Smooth muscle cell of the pulmonary artery (primary cell): ENCODE data around the gene TXNL4B. TPM values are rescaled to one million over a fixed set of nuclear protein-coding genes. Genes with fewer than 3 reads are reported as not detected.

Source experiments
- total RNA-seq: library from RNA; depleted of rRNA; stranded (reverse); fragments of >200 nt; gene quantifications from 2 replicates; pipeline ENCODE4 v1.2.3, GENCODE V29; 2014

TXNL4B gene
- 4.1 and 6.8 TPM in 2 replicates for total RNA-seq

GRCh38 chr16:72093448-72094265 is at the start of gene TXNL4B, which contains the start of gene DHX38:
Gene TXNL4B (minus strand): TSS chr16:72093620. CDS start chr16:72090749, 2,871 bp downstream.
Gene DHX38 (plus strand): TSS chr16:72093847. CDS start chr16:72096158, 2,311 bp downstream.

GRCh38 chr16:72054254-72054847 is 39.1 kb downstream of the TXNL4B start, which contains the start of gene HP:
Gene HP (plus strand): TSS chr16:72054505. CDS start chr16:72054653, 148 bp downstream.

Other genes starting within 250 kb of the TXNL4B start
- gene ATXN1L, start 247.6 kb downstream of the TXNL4B start, total RNA-seq: 16.2 and 17.8 TPM in 2 replicates
- 3.2 and 4.4 TPM in 2 replicates for gene ZNF821, start 209.4 kb downstream of the TXNL4B start, total RNA-seq
- 111 and 135 TPM in 2 replicates for gene IST1, start 198.1 kb downstream of the TXNL4B start, total RNA-seq
- not detected in 2 replicates for gene PKD1L3, start 93.2 kb downstream of the TXNL4B start, total RNA-seq
- gene DHODH, start 84.9 kb downstream of the TXNL4B start, total RNA-seq: 3.0 and 3.5 TPM in 2 replicates
- gene HP, start 39.1 kb downstream of the TXNL4B start, total RNA-seq: 0.20 TPM in 1 of 2 replicates, not detected in the other
- not detected in 2 replicates for gene HPR, start 30.4 kb downstream of the TXNL4B start, total RNA-seq
- gene DHX38, start 227 bp upstream of the TXNL4B start, total RNA-seq: 68.9 and 71.6 TPM in 2 replicates
- gene PMFBP1, start 78.5 kb upstream of the TXNL4B start, total RNA-seq: under 0.01 TPM in 1 of 2 replicates, not detected in the other